Activated CD8-positive, alpha-beta memory T cell treated with anti-CD3 and anti-CD28 coated beads, Interleukin-2, amount 50 U/mL, for 24 hours (primary cell): ENCODE results near the gene RNF186.
"Not testable (repeated sequence)": the region's sequence is repeated elsewhere in the genome, so short reads cannot be mapped to it uniquely, and the experiment has no call there.

Experiments
- DNase-seq: peaks from one replicate; pipeline ENCODE4 v3.0.0-alpha.2; 2020; ENCODE audit errors: extremely low read depth

RNF186 gene, protein sequence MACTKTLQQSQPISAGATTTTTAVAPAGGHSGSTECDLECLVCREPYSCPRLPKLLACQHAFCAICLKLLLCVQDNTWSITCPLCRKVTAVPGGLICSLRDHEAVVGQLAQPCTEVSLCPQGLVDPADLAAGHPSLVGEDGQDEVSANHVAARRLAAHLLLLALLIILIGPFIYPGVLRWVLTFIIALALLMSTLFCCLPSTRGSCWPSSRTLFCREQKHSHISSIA

DNA sequence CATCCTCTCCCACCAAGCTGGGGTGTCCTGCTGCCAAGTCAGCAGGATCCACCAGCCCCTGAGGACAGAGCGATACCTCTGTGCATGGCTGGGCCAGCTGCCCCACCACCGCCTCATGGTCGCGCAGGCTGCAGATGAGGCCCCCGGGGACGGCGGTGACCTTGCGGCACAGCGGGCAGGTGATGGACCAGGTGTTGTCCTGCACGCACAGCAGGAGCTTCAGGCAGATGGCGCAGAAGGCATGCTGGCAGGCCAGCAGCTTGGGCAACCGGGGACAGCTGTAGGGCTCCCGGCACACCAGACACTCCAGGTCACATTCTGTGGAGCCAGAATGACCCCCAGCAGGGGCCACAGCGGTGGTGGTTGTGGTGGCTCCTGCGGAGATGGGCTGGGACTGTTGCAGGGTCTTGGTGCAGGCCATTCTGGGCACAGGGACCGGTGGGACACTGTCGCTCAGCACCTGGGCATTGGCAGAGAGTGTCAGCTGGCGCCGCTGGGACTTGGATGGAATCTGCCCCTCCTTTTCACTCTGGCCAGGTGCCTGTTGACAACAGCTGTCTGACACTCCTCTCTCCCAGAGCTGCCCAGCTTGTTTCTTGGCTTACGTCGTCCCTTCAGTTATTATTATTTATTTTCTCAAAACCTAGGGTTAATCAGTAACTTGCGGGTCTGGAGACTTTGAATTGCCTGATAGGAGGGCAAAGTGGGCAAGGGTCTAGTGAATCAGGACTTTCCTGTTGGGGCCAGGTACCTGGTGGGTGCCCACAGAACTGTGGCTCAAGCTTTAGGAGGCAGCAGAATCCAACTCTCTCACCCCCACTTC is at the start of gene RNF186:
Gene RNF186, minus strand, starts transcription at position 603 of the 823 bp plus-strand sequence. Its CDS starts 182 bp downstream, at position 421.
- no peak for DNase-seq

DNA sequence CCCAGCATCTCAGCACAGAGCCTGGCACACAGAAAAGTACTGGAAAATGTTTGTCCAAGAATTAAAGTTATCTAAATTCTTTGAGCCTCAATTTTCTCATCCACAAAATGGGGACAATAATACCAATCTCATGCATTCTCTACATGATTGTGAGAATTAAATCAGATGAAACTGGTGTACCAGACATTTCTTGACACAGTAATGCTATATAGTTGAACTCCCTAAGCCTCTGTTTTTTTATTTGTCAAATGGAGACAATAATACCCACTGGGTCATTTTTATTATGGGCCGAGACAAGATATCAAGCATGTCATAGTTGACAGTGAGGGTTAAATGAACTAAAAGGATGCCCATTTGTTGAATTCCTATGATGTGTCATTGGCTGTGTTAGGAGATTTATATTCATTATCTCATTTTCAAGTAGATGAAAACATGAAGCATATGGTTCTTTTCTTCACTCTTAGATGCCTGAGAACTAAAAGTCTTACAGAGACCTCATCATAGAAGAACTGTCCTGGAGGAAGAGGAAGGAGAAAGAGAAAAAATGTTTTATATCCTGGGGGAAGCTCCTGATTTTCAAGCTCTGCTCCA is 49.6 kb upstream of the RNF186 start:
- DNase-seq: no peak

DNA sequence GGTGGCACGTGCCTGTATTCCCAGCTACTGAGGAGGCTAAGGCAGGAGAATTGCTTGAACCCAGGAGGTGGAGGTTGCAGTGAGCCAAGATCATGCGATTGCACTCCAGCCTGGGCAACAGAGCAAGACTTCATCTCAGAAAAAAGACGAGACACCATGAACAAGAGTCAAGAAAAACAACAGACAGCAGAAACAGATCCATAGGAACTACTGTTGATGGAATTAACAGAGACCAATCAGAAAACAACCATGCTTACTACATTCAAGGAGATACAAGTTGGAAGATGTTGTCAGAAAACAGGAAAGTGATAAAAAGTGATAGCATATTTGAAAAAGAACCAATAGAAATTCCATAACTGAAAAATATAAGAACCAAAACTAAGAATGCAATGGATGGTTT is 47.9 kb upstream of the RNF186 start:
- DNase-seq: no peak

DNA sequence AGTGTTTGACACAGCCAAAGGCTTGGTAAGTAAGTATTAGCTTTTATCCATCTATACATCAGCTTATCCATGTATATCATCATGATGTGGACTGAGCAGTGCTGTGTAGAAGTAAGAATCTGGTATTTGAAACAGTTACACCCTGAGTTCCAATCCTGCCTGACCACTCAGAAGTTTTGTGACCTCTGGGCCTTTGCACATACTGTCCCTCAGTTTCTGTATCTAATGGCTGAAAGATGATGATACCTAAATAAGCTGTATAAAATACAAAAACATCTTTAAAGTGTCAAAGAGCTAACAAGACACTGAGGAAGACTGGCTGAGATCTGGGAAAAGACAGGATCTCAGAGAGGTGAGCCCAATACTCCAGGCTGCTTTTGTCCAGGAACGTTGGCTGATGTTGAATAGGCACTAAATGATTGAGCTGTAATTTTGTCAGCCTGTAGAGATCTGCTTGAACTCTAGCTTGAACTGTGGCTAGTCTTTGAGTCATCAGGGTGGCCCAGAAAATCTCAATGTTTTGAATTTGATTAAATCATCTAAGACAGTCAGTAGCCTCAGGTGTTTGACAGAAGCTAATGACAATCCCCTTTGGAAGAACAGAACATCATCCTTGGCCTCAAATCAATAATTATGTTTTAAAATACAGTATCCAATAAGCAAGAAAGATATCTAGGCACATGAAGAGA is 46.9 kb upstream of the RNF186 start:
- no peak for DNase-seq

DNA sequence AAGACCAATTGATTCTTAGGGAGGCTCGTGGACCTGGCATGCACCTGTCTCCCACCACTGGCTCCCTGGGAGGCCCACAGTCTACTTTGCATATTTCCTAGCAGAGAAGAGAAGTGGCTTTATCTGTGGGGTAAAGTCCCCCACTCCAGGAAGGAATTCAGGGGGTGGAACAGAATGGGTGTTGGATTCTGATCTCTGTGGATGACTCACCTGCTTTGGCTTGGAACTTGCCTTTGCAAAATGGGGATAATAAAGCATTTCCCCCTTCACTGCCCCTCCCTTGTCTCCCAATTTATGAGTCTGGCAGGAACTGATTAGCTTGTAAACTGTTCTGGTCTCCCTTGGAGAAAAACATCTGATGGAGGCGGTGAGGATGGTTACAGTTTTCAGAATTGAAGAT is 46.0 kb upstream of the RNF186 start:
- DNase-seq: no peak

DNA sequence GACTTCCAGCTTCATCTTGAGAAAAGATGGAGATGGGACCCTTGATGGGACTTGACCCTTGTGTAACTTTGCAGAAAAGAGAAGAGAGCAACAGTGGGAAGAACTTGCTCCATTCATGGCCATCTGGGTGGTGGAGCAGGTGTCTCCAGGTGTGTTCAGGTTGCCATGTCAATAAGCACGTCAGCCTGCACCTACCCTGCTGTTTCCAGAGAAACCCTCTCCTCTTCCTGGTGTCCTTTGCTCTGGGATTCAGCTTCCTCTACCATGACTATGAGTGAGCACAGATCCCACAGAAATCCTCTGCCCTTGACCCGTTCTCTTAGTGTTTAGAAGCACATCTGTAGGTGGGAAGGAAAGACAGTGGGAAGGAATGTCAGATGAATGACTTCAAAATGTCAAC is 45.3 kb upstream of the RNF186 start:
- no peak for DNase-seq

DNA sequence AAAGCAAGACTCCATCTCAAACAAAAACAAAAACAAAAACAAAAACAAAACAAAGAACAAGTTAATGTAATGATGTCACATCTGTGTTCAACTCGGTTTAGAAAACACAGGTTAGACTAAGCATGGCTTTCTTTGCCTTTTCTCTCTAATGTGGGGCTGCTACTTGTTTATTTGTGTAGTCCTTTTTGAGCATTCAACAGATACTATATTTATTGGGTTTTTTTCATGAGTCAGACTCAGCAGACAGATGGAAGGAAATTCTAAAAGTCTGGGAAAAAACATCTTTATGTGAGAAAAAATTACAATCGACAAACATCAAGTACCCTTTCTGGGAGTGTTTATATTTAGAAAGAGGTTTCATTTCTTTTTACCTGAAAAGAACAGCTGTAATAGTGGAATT is 44.8 kb upstream of the RNF186 start:
- DNase-seq: no peak

DNA sequence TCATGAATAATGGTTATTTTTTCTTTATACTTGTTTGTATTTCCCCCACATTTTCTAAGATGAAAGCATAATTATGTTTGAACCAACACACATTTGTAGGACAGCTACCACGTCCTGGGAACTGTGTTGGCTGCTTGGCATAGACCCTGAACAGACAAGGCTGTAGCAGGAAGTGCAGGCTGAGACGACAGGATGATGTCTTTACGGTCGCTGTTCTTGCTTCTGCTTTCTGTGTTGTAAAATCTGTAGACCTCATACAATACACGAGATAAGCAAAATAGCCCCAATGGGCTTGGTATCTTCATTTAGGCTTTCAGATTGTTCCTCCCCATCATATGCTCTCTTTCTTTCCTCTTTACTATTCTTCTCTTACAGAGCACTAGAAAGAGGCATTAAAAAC is 43.8 kb upstream of the RNF186 start:
- no peak for DNase-seq

DNA sequence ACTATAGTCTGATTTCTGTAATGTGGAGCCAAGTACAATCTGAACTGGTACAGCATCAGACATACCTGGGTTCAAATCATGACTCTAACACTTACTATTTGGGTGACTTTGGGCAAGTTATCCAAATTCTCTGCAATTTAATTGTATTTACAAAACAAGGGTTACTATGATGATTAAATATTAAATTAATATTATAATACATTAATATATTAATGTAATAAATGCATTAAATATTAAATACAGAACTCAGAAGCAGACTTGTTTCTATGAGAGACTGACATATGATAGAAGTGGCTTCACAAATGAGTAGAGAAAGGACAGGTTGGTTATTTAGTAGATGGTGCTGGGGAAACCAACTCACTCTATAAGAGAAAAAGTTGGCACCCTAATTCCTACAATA is 39.8 kb upstream of the RNF186 start:
- no peak for DNase-seq

DNA sequence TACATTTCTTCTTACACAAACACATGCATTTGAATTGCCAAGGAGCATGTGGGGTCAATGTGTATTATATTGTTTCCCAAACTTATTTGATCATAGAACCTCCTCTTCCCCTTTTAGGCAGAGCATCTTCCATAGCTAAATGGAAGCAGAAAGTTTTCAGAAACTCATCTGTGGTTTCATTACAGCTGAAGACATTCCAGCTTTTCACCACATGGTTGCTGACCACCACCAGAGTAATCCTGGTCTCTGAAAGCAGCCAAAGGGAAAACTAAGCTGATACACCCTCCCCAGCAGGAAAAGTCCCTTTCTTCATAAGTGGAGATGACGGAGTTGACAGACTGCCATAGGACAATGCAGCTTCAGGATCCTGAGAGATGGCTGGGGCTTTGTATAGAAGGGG is 37.0 kb upstream of the RNF186 start:
- DNase-seq: no peak

DNA sequence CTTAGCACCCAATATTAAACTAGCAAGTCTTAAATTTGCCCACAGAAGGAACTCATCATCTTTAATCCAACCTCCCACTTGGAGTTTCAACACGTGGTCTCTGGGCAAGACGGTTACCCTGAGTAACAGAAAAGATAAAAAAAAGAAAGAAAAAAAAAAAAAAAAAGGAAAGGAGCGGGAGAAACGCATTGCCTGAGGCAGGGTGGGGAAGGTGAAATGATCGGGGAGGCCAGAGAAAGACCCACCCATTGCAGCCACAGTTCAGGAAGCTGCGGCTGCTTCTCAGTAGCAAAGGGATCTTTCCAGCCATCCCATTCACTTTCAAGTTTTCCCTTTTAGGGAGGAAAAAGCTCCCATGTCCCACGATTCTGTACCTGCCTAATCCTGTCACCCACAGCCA is 35.1 kb upstream of the RNF186 start:
- no peak for DNase-seq

DNA sequence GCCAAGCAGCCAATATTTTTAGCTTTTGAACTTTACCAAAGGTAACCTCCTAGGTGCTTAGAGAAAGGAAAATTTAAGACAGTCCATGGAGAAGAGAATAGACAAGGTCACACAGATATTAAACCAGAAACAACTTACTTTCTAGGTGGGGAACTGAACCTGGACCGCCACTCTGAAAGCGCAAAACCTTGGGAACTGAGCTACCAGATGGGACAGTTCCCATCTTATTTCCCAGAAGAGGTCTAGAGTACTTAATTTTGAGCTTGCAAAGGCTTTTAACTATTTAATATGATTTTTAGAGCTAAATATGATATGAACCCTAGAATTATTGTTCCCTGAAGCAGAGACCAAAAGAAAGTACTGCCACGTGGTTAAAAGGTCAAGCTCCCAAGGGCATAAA is 34.2 kb upstream of the RNF186 start:
- not testable (repeated sequence) for DNase-seq

DNA sequence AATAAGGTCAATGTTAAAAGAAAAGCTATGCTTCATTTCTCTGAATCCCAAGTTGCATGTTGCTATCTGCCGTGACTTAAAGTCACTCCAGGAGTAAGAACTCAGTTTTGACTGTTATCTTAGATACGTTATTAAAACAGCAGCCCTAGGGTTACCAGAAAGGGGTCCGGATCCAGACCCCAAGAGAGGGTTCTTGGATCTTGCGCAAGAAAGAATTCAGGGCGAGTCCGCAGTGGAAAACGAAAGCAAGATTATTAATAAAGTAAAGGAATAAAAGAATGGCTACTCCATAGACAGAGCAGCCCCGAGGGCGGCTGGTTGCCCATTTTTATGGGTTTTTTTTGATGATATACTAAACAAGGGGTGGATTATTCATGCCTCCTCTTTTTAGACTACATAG is 32.3 kb upstream of the RNF186 start:
- not testable (repeated sequence) for DNase-seq

DNA sequence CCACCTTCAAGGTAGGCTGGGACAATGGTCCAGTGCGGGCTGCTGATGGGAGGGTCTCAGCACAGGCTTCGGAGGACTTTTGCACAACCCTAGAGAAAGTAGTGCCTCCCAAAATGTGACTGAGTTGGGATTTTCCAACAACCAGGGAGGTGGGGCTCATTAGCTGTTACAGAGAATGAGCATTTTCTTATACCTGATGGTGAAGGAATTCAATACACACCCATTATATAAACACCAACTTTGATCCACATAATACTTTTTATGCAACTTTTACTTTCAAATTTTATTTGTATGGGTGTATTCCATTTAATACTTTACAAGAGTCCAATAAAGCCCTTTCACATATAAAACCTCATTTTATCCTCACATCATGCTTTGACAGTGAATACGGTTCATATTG is 31.3 kb upstream of the RNF186 start:
- DNase-seq: no peak

DNA sequence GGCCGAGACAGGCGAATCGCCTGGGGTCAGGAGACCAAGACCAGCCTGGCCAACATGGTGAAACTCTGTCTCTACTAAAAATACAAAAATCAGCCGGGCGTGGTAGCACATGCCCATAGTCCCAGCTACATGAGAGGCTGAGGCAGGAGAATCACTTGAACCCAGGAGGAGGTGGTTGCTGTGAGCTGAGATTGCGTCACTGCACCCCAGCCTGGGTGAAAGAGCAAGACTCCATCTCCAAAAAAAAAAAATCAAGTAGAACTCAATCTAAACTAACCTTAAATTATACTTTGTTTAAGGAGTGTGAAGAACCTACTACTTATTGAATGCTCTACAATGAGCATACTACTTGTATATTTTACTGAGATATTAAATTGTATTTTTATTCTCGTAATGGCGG is 30.5 kb upstream of the RNF186 start:
- no peak for DNase-seq

DNA sequence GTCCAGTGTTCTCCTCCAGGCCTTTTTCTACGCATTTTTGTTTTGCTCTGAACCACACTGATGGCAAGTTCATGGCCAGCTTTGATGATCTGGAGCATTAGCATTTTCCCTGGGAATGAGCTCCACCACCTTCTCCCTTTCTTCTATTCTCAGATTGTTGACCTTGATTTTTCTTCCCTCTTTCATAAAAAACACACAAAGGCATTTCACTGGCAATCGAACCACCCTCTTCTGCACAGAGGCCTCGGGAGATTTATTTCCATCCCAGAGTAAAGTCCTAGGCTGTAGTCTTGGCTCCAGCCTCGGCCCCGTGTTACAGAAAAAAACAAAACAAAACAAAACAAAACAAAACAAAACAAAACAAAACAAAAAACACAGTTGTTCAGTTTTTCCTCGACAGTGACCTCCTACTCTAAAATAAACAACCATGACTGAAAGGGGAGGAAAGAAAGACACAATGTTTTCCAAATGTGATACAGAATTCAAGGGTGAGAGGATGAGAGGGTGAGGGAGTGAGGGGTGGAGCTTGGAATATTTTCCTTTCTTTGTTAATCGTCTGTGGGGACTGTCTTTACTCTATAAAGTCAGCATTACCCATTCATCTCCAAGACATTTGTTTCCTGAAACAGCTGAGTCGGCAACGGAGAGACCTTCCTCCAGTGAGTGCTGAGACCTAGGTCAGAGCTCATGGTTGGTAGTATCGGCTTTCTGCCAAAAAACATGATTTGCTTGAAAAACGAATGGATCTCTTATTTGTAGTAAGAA is 29.8 kb upstream of the RNF186 start:
- no peak for DNase-seq

DNA sequence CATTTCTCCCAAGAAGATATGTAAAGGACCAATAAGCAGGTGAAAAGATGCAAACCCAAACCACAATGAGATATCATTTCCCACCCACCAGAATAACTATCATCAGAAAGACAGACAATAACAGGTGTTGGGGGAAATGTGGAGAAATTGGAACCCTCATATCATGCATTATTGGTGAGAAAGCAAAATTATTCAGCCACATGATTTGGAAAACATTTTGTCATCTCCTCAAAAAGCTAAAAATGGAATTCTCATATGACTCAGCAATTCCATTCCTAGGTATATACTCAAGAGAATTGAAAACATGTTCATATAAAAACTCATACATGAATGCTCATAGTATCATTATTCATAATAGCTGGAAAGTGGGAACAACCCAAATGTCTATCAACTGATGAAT is 25.1 kb upstream of the RNF186 start:
- no peak for DNase-seq

DNA sequence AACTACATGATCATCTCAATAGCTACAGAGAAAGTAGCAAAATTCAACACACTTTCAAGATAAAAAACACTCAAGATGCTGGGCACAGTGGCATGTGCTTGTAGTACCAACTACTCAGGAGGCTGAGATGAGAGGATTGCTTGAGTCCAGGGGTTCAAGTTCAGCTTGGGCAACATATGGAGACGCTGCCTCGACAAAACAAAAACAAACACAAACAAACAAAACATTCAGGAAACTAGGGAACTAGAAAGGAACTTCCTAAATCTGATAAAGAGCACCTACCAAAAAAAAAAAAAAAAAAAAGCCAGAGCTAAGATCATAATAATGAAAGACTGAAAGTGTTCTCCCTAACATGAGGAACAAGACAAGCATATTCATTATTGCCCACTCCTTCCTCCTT is 22.8 kb upstream of the RNF186 start:
- DNase-seq: no peak

DNA sequence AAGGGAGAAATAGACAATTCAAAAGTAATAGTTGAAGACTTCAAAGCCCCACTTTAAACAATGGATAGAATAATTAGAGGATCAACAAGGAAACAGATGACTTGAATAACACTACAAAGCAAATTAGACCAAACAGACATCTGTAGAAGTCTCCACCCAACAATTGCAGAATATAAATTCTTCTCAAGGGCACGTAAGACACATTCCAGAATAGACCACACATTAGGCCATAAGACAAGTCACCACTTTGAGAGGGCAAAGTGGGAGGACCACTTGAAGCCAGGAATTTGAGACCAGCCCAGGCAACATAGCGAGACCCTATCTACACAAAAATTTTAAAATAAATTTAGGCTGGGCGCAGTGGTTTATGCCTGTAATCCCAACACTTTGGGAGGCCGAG is 20.5 kb upstream of the RNF186 start:
- no peak for DNase-seq

DNA sequence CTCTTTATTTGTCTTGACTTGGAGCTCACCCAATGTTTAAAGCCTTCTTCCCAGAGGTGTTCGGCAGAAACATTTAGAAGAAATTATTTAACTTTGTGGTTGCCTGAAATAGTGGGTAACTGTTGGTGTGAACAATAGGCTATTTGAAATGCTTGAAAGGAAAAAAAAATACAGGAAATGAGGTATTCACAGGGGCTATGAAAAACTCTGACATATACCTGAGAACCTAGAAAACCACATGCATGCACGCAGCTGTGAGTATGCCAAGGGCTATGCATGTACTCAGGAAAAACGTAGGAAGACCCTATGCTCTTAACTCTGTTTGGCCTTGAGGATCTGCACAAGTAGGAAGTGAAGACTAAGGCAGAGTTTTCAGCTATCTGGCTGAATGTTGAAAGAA is 16.4 kb upstream of the RNF186 start:
- no peak for DNase-seq

DNA sequence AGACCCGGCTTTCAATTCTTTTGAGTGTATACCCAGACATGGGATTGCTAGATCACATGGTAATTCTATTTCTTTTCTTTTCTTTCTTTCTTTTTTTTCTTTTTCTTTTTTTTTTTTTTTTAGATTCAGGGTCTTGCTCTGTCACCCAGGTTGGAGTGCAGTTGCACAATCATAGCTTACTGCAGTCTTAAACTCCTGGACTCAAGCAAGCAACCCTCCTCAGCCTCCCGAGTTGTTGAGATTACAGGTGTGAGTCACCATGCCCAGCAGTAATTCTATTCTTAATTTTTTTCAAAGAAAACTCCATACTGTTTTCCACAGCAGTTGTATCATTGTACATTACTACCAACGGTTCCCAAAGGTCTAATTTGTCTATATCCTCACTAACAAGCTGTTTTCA is 13.5 kb upstream of the RNF186 start:
- DNase-seq: no peak

DNA sequence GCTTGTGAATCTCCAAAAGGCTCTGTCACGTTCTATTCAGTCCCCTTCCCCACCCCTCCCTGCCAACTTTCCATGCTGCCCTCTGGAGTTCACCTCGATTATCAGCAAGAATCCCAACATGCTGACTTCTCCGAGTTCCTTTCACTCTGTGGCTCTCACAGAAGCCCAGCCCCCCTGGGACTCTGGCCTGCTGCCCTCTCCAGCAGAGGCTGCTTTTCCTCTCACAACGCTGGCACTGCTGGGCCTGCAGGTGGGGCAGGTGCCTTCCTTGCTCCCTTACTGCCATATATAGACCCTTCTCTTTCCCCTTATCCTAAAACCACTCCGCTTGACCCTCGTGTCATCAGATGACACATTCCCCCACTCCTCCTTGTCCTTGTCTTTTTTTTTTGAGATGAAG is 10.2 kb upstream of the RNF186 start:
- DNase-seq: no peak
